Activated CD4-positive, alpha-beta T cell treated with anti-CD3 and anti-CD28 coated beads, Interleukin-2, amount 10 ng/mL, durations not matched to agents 7 days and 5 days (primary cell): ENCODE results near the gene RBM38. TPM values are rescaled to one million over a fixed set of nuclear protein-coding genes. Genes with fewer than 3 reads are reported as not detected.

Experiments used
- CTCF ChIA-PET: fragments of 350-600 bp; sonication (Branson Sonifier 250); formaldehyde crosslinking; loops from one replicate; lab custom pipeline; 2021; ENCODE audit warnings: antibody characterized with exemption; lab: Charles Lee
- POLR2A ChIA-PET: fragments of 350-600 bp; sonication (Branson Sonifier 250); formaldehyde crosslinking; loops from one replicate; lab custom pipeline; 2021; ENCODE audit warnings: antibody characterized with exemption; lab: Charles Lee
- DNase-seq: peaks from one replicate; pipeline ENCODE4 v3.0.0-alpha.2; 2020
- H3K27ac Mint-ChIP-seq: one replicate; pipeline ENCODE4 v1.8.0; 2021; ENCODE audit warnings: mild to moderate bottlenecking, moderate library complexity, mixed read lengths
- H3K27me3 Mint-ChIP-seq: one replicate; pipeline ENCODE4 v1.8.0; 2021; ENCODE audit warnings: mixed read lengths
- H3K36me3 Mint-ChIP-seq: one replicate; pipeline ENCODE4 v1.8.0; 2021; ENCODE audit warnings: low read depth, mixed read lengths
- H3K4me1 Mint-ChIP-seq: one replicate; pipeline ENCODE4 v1.8.0; 2021; ENCODE audit warnings: mixed read lengths
- H3K4me3 Mint-ChIP-seq: one replicate; pipeline ENCODE4 v1.8.0; 2021; ENCODE audit warnings: mild to moderate bottlenecking, moderate library complexity, mixed read lengths
- H3K9me3 Mint-ChIP-seq: one replicate; pipeline ENCODE4 v1.8.0; 2021; ENCODE audit warnings: mixed read lengths
- total RNA-seq, 2 experiments: library from RNA; stranded (reverse); gene quantifications; one replicate each; pipeline ENCODE4 v1.2.3, GENCODE V29; 2021

The RBM38 gene
- total RNA-seq, 2 experiments from 2014 or later: 97.3 to 98.8 TPM

DNA sequence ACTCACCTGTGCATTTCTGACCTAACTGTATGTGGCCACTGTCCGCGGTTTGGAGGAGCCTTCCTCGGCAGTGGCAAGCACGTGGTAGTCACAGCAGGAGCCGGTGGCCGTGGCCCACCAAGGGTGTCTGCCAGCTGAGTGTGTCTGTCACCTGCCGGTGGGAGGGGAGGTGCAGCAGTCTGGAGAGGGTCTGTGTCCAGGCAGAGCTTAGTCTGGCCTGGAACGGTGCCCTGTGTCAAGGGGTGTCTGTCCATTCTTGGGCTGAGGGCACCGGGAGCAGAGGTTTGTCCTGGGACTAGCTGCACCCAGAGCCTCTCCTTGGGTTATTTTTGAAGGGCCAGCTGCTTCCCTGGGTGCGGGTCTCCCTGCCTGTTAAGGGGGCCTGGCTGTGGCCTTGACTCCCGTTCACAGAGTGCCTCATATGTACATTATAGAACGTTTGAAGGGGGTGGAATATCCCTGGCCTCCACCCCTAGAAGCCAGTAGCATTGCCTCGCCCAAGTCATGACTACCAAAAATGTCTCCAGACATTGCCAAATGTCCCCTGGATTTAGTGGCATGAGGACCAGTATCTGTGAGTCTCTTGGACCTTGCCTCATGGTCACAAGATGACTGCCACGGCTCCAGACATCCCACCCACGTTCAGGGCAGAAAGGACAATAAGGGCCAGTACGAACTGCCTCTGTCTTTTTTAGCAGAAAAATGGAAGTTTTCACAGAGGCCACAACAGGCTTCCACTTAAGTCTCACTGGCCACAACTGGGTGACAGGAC, 5.2 kb downstream of the RBM38 start:
- peak overlapping the region; percentile 97 for H3K27ac Mint-ChIP-seq
- peak overlapping the region; percentile 22 for H3K4me3 Mint-ChIP-seq
- H3K9me3 Mint-ChIP-seq: no peaks in the 10 kb centered on the region
- CTCF ChIA-PET: interaction anchor here (1.0 to 1.5 kb wide), 2 partner anchors 18 to 39 kb away, joined by 3 to 4 read pairs; no protein-coding TSS in a partner anchor
- POLR2A ChIA-PET: no interaction called here
- no peaks in the 10 kb centered on the region for H3K27me3 Mint-ChIP-seq
- H3K36me3 Mint-ChIP-seq: peaks cover 78% of the 10 kb centered on the region
- H3K4me1 Mint-ChIP-seq: peaks cover 82% of the 10 kb centered on the region
- DNase-seq: no peak

DNA sequence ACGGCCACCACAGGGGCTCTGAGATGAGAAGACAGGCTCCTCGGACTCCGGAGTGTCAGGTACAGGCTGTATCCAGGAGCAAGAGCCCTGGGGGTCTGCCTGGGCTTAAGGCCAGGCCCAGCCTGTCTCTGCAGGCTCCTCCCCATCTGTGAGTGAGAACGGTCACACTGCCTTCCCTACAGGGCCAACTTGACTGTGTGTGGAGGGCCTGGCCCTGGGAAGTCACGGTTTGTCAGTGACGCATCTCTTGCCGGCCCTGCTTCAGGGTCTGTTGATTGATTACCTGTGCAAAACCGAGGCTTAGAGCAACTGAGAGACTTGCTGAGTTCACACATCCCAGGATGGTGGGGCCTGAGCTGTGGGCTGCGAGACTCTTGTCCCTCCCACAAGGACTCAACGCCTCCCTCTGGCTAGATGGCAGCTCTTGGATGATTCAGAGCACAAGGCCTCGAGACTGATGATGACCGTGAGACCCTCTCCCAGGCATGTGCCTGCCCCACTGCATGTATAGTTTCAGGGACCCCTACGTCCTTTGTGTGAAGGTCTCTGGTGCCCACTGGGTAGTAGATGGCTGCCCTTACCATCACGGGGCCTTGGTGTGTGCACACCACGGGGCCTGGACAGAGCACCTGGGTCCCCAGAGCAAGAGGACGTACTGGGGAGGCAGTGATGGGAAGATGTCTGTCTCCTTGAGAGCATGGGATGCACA, 5.9 kb downstream of the RBM38 start:
- DNase-seq: peak; percentile 17
- H3K27me3 Mint-ChIP-seq: no peaks in the 10 kb centered on the region
- H3K9me3 Mint-ChIP-seq: no peaks in the 10 kb centered on the region
- CTCF ChIA-PET: interaction anchor here (0.7 to 1.5 kb wide), 5 partner anchors 9 to 76 kb away, joined by 3 to 4 read pairs (median 4); no protein-coding TSS in a partner anchor
- H3K4me3 Mint-ChIP-seq: peak overlapping the region; percentile 79
- POLR2A ChIA-PET: no interaction called here
- peak overlapping the region; percentile 97 for H3K27ac Mint-ChIP-seq
- peaks cover 83% of the 10 kb centered on the region for H3K36me3 Mint-ChIP-seq
- H3K4me1 Mint-ChIP-seq: peaks cover 90% of the 10 kb centered on the region

DNA sequence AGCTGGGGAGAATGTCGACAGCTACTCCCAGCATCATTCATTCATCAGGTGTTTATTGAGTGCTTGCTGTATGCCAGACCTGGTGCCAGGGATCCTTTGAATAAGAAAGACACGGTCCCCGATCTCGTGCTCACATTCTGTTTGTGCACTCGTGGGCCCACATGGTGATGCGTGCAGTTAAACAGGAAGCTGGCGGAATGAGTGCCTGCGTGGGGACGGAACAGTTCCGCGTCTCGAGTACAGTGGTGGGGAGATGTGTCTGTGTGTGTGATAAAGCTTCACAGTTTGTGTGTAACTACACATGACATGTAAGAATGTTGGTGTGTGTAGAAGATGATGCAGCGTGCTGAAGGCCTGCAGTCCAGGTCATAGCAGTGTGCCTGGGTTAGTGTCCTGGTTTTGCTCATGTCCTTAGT, 6.5 kb downstream of the RBM38 start:
- Mint-ChIP-seq H3K4me3 (peak overlapping the region; percentile 79), H3K36me3 (peaks cover 83% of the 10 kb centered on the region), H3K4me1 (peaks cover 95% of the 10 kb centered on the region), H3K9me3 (no peaks in the 10 kb centered on the region), H3K27me3 (no peaks in the 10 kb centered on the region), H3K27ac (peak overlapping the region; percentile 97)
- peak; percentile 69 for DNase-seq
- CTCF ChIA-PET: interaction anchor here (0.7 to 1.5 kb wide), 8 partner anchors 7 to 75 kb away, joined by 3 to 4 read pairs (median 4); no protein-coding TSS in a partner anchor
- POLR2A ChIA-PET: interaction anchor here (0.8 to 1.3 kb wide), 2 partner anchors 30 to 35 kb away, joined by 3 to 4 read pairs; no protein-coding TSS in a partner anchor

DNA sequence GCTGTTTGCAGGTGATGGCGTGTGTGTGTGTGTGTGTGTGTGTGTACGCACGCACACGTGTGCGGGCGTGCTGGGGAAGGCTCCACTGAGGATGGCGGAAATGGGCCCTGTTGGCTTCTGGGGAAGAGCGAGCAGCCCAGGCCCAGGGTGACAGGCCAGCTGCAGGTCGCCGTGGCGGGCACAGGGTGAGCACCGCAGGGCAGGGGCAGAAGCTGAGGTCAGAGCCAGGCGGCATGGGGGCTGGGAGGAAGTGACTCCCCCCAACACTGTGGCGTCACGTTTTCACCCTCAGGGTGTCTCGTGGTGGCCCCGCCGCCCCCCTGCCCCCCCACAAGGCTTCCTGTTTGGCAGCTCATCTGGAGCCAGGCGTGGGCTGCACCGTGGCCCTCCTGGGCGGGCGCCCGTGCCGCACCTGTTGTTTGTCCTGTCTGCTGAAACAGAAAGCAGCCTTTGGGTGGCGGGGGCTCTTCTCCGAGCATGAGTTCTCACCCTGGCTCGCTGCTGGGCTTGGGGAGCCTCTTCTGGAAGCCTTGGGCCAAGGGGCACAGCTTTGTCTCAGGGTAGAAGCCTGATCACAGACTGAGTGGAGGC, 7.1 kb downstream of the RBM38 start:
- H3K27ac Mint-ChIP-seq: peak overlapping the region; percentile 97
- POLR2A ChIA-PET: interaction anchor here (0.6 to 1.3 kb wide), 4 partner anchors 29 to 36 kb away, joined by 3 to 4 read pairs (median 3); no protein-coding TSS in a partner anchor
- CTCF ChIA-PET: interaction anchor here (0.6 to 1.5 kb wide), 13 partner anchors 8 to 101 kb away, joined by 3 to 7 read pairs (median 3); no protein-coding TSS in a partner anchor
- DNase-seq: peak; percentile 90
- H3K4me3 Mint-ChIP-seq: peak overlapping the region; percentile 79
- H3K36me3 Mint-ChIP-seq: peaks cover 83% of the 10 kb centered on the region
- peaks cover 97% of the 10 kb centered on the region for H3K4me1 Mint-ChIP-seq
- H3K27me3 Mint-ChIP-seq: no peaks in the 10 kb centered on the region
- H3K9me3 Mint-ChIP-seq: no peaks in the 10 kb centered on the region

DNA sequence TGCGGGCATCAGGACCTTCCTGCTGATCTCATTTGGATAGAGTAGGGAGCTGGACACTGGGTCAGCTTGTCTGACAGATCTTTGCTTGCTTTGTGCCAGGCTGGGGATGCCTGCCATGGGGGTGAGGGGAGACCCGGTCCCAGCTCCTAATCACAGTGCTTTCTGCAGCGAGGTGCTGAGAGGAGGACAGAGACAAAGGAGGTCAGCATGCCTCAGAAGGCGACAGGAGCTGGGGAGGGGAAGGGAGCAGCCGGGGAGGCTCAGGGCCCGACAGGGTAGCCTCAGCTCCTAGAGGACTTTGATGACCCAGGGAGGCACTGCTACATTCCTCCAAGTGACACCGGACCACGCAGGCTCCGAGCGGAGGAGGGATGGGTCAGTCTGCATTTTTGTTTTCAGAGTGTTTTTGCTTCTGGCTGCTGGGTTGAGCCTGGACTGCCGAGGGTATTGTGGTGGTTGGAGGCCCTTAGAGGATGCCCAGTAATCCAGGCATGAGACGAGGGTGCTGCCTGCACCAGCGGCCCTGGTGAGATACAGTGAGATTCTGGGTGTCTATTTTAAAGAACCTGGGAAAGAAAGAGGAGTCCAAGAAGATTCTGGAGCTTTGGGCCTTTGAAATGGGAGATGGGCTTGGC, 7.8 kb downstream of the RBM38 start:
- Mint-ChIP-seq H3K27me3 (no peaks in the 10 kb centered on the region), H3K36me3 (peaks cover 83% of the 10 kb centered on the region), H3K4me3 (peak overlapping the region; percentile 79), H3K27ac (peak overlapping the region; percentile 97), H3K9me3 (no peaks in the 10 kb centered on the region), H3K4me1 (peaks cover 96% of the 10 kb centered on the region)
- CTCF ChIA-PET: interaction anchor here (0.6 to 3.0 kb wide), 9 partner anchors 9 to 91 kb away, joined by 3 to 10 read pairs (median 3); partner anchors contain the start of gene RBM38
- no peak for DNase-seq
- POLR2A ChIA-PET: interaction anchor here (0.6 to 1.3 kb wide), 2 partner anchors 28 to 35 kb away, joined by 3 to 4 read pairs; no protein-coding TSS in a partner anchor

DNA sequence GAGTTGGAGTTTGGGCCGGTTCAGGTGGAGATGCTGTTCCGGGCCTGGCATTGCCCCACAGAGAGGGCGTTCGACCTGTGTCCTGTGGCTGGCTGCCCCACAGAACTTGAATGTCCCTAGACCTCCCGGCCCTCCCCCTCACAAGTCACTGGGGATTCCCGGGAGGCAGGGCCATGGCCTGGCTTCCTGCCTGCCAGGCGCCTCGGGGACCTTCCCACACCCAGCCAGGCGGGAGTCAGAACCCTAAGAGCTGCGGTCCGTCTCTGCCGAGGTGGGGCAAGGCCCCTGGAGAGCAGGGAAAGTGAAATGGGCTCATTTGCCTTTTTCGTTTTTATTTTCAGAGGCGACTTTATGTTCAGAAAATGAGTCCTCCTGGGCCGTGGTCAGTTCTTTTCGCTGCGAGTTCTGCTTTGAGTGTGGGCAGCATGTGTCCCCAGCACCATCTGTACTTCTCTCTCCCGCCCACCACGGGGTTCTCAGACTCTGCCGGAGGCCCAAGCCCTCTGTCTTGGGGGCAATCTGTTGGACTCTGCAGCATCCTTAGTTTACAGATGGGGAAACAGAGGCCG, 8.5 kb downstream of the RBM38 start:
- Mint-ChIP-seq H3K4me3 (peak overlapping the region; percentile 79), H3K9me3 (no peaks in the 10 kb centered on the region), H3K27me3 (no peaks in the 10 kb centered on the region), H3K4me1 (peaks cover 92% of the 10 kb centered on the region), H3K27ac (peak overlapping the region; percentile 97), H3K36me3 (peaks cover 76% of the 10 kb centered on the region)
- POLR2A ChIA-PET: no interaction called here
- CTCF ChIA-PET: interaction anchor here (0.7 to 3.0 kb wide), 5 partner anchors 10 to 90 kb away, joined by 3 to 10 read pairs (median 3); partner anchors contain the start of gene RBM38
- no peak for DNase-seq

DNA sequence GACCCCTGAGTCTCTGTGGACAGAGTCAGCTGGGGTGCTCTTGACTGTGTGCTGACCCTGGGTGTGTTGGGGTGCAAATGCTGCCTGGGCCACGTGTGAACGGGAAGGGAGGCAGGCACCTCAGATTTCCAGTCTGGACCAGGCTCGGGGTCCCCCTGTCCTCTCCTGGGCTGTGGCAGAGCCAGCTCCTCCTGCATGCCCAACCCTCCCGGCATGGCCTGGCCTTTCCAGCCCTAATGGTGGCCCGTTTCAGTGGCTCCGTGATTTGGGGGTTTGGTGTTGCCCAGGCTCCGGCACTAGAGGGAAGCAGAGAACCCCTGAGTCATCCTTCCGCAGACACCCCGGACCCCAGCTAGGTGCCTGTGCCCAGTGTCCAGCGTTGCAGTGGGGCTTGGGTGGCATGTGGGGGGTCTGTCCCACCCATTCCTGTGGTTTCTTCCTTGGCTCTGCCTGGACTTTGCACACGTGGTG, 9.1 kb downstream of the RBM38 start:
- Mint-ChIP-seq H3K9me3 (no peaks in the 10 kb centered on the region), H3K27ac (peak overlapping the region; percentile 97), H3K4me3 (peak overlapping the region; percentile 79), H3K4me1 (peaks cover 86% of the 10 kb centered on the region), H3K27me3 (no peaks in the 10 kb centered on the region), H3K36me3 (peaks cover 70% of the 10 kb centered on the region)
- POLR2A ChIA-PET: no interaction called here
- DNase-seq: no peak
- CTCF ChIA-PET: interaction anchor here (0.8 to 3.0 kb wide), 3 partner anchors 10 to 31 kb away, joined by 3 to 10 read pairs (median 5); partner anchors contain the start of gene RBM38

DNA sequence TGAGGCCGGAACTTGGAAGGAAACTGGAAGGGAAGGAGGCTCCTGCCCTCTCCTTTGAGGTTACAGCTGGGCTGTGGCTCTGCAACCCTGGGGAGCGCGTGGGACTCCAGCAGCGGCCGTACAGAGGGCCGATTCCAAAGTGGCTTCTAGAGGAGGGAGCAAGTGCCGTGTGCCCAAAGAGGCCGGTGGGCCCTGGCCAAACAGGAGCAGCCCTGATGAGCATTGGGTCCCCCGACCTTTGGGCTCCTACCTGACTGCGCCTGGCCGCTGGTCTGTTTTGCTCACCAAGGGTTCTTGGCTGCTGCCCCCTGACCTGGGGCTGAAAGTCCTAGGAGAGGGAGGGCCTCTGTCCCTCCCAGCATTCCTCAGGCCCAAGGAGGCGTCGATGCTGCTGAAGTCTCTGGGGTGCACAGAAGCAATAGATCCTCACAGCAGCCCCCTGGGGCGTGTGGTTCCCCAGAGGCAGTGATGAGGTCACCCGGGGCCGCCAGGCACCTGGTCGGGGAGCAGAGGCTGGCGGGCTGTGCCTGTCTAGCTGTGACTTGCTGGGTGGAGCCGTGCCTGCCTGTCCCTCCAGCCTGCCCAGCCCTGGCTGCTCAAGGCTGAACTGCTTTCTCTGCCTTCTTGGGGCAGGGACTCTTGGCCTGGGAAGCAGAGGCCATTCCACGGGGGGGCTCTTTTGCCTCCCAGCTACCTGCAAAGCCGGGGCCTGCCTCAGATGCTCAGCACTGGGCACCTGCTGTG, 9.8 kb downstream of the RBM38 start:
- H3K36me3 Mint-ChIP-seq: peaks cover 66% of the 10 kb centered on the region
- POLR2A ChIA-PET: no interaction called here
- H3K27ac Mint-ChIP-seq: peak overlapping the region; percentile 97
- no peaks in the 10 kb centered on the region for H3K9me3 Mint-ChIP-seq
- peaks cover 80% of the 10 kb centered on the region for H3K4me1 Mint-ChIP-seq
- CTCF ChIA-PET: interaction anchor here (0.8 to 3.0 kb wide), 3 partner anchors 11 to 23 kb away, joined by 5 to 10 read pairs (median 5); partner anchors contain the start of gene RBM38
- DNase-seq: no peak
- no peaks in the 10 kb centered on the region for H3K27me3 Mint-ChIP-seq
- H3K4me3 Mint-ChIP-seq: peak overlapping the region; percentile 10

DNA sequence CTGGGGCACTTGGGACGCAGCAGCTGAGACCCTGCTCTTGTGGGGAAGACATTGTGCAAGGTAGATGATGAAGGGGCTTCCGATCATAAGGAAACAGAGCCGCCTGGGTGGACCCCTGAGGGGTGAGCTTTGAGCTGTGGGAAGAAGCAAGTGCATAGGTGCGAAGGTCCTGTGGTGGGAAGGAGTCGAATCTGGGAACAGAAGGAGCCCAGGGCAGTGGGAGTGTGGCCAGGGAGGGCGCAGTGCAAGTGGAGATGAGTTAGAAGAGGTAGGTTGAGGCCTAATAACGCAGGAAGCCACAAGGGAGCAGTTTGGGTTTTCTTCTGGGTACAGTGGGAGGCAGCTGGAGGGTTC, 10.3 kb downstream of the RBM38 start:
- H3K4me3 Mint-ChIP-seq: no peak overlapping the region
- no peaks in the 10 kb centered on the region for H3K27me3 Mint-ChIP-seq
- peaks cover 61% of the 10 kb centered on the region for H3K36me3 Mint-ChIP-seq
- no peak for DNase-seq
- ChIA-PET CTCF (interaction anchor here (1.5 to 3.0 kb wide), 2 partner anchors 11 to 12 kb away, joined by 5 to 10 read pairs; partner anchors contain the start of gene RBM38), POLR2A (no interaction called here)
- H3K9me3 Mint-ChIP-seq: no peaks in the 10 kb centered on the region
- H3K27ac Mint-ChIP-seq: peak overlapping the region; percentile 97
- peaks cover 75% of the 10 kb centered on the region for H3K4me1 Mint-ChIP-seq

DNA sequence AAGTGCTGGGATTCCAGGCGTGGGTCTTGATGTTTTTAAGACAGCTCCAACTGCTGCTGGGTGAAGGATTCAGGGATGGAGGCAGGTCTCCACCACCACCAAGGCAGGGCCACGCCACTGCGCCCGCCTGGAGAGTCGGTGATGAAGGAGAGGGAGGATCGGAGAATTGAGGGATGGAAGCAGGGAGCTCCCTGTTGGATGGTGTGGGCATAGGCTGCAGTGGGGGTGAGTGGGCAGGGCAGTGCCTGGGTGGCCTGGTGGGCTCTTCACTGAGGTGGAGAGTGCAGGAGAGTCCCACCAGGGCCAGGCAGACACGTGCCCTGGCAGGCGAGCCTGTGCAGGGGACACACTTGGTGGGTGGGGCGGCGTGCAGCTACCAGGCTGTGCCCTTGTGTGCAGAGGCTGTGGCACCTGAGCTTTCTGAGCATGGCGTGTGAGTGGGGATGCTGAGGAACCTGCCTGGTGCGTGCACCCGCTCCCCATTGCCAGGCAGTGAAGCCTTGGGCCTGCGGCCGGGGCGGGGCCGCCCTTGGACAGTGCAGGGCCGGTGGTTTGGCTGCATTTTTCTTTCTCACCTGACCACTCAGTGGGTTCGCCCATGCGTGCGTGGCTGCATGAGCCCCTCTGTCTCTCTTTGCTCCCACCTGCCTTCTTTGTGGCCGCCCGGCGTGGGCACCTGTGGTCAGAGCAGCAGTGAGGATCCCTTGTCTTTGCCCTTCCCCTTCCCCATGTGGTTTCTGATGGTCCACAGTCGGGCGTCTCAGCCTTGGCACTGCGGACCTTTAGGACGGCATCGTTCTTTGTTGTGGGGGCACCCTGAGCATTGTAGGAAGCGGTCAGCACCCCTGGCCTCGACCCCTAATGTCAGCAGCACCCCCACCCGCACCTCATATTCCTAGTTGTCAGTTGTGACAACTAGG, 11.3 kb downstream of the RBM38 start:
- Mint-ChIP-seq H3K9me3 (no peaks in the 10 kb centered on the region), H3K36me3 (peaks cover 59% of the 10 kb centered on the region), H3K27ac (peak overlapping the region; percentile 97), H3K4me1 (peaks cover 66% of the 10 kb centered on the region), H3K4me3 (no peak overlapping the region), H3K27me3 (no peaks in the 10 kb centered on the region)
- DNase-seq: no peak
- CTCF ChIA-PET: interaction anchor here (0.7 to 4.0 kb wide), 4 partner anchors 10 to 32 kb away, joined by 3 to 10 read pairs (median 8); partner anchors contain the start of gene RBM38
- POLR2A ChIA-PET: interaction anchor here (0.7 kb wide), 1 partner anchor 525 kb away, joined by 4 read pairs; no protein-coding TSS in a partner anchor
